ENCODE data around the gene CDH9. TPM values are rescaled to one million over a fixed set of nuclear protein-coding genes. Genes with fewer than 3 reads are reported as not detected.
A peak's percentile ranks its signal among the peaks of the same experiment; 100 is the strongest.
"Not testable (repeated sequence)": the region's sequence is repeated elsewhere in the genome, so short reads cannot be mapped to it uniquely, and the experiment has no call there.

CDH9 gene
- polyA plus RNA-seq, 10 donors: 0.11 to 0.22 TPM; not detected in 8

DNA sequence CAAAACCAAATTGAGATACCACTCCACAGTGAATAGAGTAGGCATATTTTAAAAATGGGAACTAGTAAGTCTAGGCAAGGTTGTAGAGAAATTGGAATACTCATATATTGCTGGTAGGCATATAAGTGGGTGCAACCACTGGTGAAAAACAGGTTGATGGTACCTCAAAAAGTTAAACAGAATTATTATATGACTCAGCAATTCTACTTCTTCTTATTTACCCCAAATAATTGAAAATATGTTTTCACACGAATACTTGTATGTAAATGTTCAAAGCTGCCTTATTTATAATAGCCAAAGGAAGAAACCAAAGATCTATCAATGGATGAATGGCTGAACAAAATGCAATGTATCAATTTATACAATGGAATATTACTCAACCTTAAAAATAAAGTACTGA is 79.1 kb downstream of the CDH9 start:
- no peak for DNase-seq

DNA sequence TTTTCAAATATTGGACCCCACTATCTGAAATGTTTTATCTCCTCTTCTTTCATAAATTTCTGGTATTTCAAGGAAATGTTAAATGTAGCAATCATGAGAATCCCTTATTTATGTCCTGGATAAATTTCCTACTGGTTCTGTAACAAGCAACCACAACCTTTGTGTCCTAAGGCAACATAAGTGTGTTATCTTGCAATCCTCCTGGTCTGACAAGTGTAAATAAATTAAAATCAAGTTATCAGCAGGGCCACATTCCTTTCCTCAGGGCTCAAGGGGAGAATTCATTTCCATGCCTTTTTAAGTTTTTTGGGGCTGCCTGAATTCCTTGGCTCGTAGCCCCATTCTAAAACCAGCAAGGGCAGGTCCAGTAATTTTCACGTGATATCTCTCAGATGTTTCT is 83.2 kb downstream of the CDH9 start:
- DNase-seq: no peak

DNA sequence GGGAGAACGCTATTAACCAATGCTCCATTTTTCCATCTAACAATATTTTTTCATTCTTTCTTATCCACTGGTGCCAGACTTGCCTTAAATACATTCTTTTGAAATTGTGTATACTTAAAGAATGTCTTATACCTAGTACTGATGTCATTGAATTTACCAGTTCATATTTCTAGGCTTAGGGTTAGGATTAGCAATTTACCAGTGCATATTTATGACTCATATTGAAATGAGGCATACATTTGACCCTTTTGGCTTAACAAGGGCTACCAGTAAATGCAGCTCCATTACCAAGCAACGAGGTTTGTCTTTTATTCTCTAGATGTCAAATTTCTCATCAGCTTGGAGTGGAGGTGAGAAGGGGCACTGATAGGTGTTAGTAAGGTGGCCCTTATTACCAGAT is 89.5 kb downstream of the CDH9 start:
- DNase-seq: no peak

- DNase-seq: no peak
Measured at GRCh38 chr5:26945901-26946300, 92.5 kb downstream of the CDH9 start.

GRCh38 chr5:26942481-26942880 is 95.9 kb downstream of the CDH9 start:
- DNase-seq: no peak

DNA sequence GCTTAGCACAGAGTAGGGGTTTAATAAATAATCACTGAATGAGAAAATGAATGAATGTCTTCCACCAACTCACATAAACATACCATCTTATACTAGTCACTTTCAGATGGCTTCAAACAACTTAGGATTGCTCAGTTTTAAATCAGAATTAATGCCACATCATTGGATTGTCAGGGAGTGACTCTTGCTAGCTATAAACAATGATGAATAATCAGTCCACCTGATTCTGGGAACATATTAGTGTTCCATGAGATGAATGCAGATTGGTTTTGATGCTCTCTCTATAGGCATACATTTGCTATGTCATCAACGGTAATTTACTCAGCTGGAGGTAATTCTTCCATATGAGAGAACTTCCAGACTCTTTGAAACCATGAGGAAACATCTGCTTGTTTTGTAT is 97.4 kb downstream of the CDH9 start:
- DNase-seq: no peak

DNA sequence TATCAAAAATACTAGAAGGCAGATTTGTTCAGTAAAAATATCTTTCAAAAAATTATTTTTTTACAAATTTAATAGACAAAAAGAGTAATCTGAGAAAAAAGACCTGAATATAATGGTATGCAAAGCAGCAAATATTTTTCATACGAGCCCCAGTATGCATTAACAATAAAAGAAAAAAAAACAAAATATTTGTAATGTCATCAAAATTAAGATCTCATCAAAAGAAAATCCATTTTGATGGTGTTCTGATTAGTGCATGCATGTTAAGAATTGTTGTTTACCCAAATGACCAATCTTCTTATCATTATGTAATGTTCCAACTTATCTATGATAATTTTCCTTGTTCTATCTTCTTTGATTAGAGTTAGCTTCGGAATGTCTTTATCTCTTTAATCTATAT is 106.1 kb downstream of the CDH9 start:
- no peak for DNase-seq

DNA sequence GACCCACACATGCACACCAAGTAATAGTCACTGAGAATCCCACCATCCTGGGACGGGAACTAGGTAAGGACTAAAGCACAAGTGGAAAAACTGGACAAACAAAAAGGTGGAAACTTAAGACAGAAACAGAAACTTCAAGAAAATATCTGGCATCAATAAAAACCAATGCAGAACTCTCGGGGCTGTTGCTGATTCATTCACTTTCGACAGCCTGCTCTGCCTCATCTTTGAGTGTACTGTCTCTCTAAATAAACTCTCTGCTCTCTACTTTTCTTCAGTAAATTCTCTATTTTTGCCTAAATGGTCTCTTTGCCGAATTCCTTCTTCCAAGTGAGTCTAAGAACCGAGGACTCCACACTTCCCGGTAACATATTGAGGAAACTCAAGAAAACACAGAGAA is 116.9 kb downstream of the CDH9 start:
- DNase-seq: no peak

DNA sequence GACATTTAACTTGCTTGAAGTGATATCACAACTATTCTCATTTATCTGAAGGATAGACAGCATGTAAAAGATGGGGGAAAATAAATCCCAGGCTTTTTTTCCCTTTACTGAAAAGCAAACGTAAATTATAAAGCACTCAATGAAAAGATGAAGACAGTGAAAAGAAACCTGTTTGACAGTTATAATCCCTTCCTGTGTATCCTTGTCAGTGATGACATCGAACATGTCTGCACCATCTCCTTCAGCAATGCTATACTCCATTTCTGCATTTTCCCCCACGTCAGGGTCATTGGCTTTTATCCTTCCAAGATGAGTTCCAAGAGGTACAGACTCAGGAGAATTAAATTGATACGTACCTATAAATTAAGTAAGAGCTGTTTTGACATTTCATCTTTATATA is 134.9 kb downstream of the CDH9 start:
- DNase-seq: no peak

GRCh38 chr5:26894719-26895263 is 143.6 kb downstream of the CDH9 start:
- DNase-seq: peak in 1 of 3 donors; percentile 2

DNA sequence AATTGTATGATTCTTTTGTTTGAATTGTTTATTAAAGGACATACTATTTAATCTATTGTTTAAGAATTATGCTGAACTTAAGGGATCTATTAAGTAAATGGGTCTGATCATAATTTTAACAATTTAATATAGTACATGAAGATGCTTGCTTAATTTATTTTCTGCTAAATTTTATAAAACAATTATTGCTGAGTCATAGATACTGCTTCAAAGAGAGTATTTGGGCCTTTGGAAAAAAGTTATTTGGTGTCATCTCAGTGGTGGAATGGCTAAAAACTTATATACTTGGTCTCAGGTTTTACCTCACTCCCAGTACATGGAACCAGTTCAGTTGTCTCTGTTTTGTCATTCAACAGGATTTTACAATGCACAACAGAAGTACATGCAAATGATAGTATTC is 145.3 kb downstream of the CDH9 start:
- DNase-seq: no peak

GRCh38 chr5:26889815-26890214 is 148.6 kb downstream of the CDH9 start:
- no peak for DNase-seq

- peak in 2 of 3 donors; percentile 15 to 41 for DNase-seq
Measured at GRCh38 chr5:26884481-26884880, 153.9 kb downstream of the CDH9 start.

DNA sequence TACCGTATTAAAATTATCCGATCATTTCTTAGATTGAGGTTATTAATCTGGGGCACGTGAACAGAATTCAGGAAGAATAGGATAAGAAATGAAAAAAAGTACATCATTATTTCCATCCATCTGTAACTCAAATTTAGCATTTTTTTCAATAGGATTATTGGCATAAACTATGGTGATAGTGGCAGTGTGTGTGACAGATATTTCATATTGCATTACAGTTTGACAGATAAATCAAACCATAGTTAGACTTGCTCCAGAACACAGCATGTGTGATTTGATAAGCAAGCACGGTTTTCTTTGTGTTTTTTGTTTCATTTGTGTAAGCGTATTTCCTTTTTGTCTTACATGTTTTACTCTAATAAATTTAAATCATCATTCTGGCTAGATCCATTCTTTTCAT is 155.0 kb downstream of the CDH9 start:
- no peak for DNase-seq

GRCh38 chr5:26881901-26882300 is 156.5 kb downstream of the CDH9 start:
- no peak for DNase-seq

DNA sequence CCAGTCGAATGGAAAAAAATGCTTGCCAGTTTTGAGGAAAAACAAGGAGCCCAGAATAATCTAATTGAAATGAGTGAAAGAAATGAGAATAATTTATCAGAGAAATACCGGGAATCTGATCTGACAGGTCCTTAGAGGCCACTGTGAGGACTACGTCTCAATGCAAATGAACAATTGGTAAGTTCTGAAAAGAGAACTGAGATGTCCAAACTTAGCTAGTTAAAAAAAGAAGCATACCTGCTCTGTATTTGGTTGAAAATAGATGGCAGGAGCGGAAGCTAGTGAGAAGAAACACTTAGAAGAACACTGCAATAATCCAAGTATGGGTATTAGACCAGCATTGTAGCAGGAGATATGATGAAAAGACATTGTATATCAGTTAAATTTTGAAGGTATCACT is 161.2 kb downstream of the CDH9 start:
- DNase-seq: no peak

GRCh38 chr5:26872337-26872736 is 166.0 kb downstream of the CDH9 start:
- DNase-seq: no peak

DNA sequence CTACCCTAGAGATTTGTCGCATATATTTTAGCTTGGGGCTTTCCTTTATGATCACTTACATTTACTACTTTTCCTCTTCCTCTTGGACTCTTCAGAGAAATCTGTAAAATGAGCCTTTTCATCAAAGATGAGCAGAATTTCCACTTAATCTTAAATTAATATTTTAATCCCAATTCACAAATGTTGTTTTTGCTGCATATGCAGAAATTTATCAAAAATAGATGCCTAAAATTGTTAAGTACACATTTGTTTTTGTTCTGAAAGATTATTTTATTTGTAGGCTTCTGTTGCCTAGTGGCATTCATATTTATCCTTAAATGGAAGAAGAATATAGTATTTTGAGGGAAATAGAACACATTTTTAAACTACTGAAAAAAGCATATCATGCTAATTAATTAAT is 168.6 kb downstream of the CDH9 start:
- no peak for DNase-seq

- DNase-seq: no peak
Measured at GRCh38 chr5:26868504-26868903, 169.9 kb downstream of the CDH9 start.

- no peak for DNase-seq
Measured at GRCh38 chr5:26864061-26864460, 174.3 kb downstream of the CDH9 start.

- DNase-seq: no peak
Measured at GRCh38 chr5:26856238-26856637, 182.1 kb downstream of the CDH9 start.

DNA sequence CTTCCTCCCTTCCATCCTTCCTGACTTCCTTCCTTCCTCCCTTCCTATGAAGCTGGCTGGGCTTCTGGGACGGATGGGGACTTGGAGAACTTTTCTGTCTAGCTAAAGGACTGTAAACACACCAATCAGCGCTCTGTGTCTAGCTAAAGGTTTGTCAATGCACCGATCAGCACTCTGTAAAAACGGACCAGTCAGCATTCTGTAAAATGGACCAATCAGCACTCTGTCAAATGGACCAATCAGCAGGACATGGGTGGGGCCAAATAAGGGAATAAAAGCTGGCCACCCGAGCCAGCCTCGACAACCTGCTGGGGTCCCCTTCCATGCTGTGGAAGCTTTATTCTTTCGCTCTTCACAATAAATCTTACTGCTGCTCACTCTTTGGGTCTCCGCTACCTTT is 185.9 kb downstream of the CDH9 start:
- not testable (repeated sequence) for DNase-seq

DNA sequence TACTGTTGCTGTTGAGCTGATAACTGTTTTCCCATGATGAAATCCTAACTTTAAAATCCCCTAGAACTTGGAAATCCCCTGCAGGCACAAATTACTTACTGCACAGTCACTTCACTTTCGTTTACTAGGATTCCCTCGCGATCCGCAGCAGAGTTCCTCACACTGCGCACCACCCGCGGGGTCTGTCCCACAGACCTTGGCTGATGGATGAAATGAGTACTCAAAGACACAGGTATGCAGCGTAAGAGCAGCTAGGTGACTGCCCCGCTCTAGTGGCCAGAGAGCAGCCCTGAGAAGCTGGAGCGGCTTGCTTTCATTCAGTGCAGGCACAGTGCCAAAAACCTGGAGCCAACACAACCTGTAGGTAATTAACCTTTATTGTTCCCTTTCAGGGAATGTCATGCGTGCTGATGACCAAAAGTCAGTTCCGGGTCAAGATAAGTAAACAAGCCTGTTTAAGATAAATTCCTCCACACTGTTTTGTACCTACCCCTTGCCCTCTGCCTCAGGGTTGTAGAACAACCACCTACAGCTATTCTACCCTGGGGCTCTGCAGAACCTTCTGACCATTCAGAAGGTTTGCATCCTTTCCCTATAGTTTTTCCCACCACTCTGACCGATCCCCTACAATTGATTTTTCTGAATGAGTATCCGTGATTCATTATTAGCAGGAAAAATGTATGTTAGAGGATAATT is 191.2 kb downstream of the CDH9 start:
- DNase-seq: peak in 1 of 3 donors; percentile 2

DNA sequence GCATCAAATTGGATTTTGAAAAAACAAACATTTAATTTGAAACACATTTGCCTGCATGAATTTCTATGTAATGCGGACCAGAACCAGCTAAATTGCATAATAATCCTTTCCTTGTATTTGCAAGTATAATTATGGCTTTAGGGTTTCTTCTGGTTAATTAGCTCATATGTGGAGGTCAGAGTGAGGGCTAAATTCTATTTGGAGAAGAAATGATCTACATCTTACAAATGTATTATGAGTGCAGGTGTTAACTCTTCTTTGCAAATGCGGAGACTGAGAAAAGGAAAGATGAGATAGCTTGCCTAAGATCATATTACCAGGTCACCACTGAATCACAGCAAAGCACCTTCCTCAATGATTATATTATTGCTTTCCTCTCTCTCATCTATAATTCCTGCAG is 194.7 kb downstream of the CDH9 start:
- no peak for DNase-seq
